ENCODE results near the gene VWA5B2. TPM values are rescaled to one million over a fixed set of nuclear protein-coding genes. Genes with fewer than 3 reads are reported as not detected.

The VWA5B2 gene
- total RNA-seq (2016; rRNA removed; fragmentation: Illumina TruSeq; extraction: Trizol) (0.04 TPM in 1 of 2 replicates, not detected in the other), polyA plus RNA-seq (2011; rRNA removed) (0.03 and 0.04 TPM in 2 replicates), polyA minus RNA-seq (2011; rRNA and poly(A)+ RNA removed; ENCODE audit: low replicate concordance) (0.48 and 0.87 TPM in 2 replicates), Bru-seq, nascent RNA (percentile 29 among the genes with signal in this experiment), BruChase-seq, experiment 1, labeled RNA remaining after a 6-hour chase (percentile 28 among the genes with signal in this experiment), BruChase-seq, experiment 2, labeled RNA remaining after a 2-hour chase (percentile 22 among the genes with signal in this experiment)
- total RNA-seq (2016; cell fraction: cytosol; rRNA removed; fragmentation: Illumina TruSeq; extraction: Trizol; ENCODE audit: low read depth) = not detected in 2 replicates
- 0.06 TPM in 1 of 2 replicates, not detected in the other for total RNA-seq (2016; cell fraction: insoluble cytoplasmic fraction; rRNA removed; fragmentation: Illumina TruSeq; extraction: Trizol)
- not detected in 2 replicates for total RNA-seq (2016; cell fraction: membrane; rRNA removed; fragmentation: Illumina TruSeq; extraction: Trizol)
- total RNA-seq (2016; cell fraction: nucleus; rRNA removed; fragmentation: Illumina TruSeq; extraction: Trizol) = 0.25 TPM in 1 of 2 replicates, not detected in the other
- polyA plus RNA-seq (2011; cell fraction: cytosol; rRNA removed) = not detected in 2 replicates
- polyA plus RNA-seq (2011; cell fraction: nucleus; rRNA removed) = 0.26 and 0.50 TPM in 2 replicates
- polyA plus RNA-seq (2012) = 0.13 TPM in 1 of 2 replicates, not detected in the other
- not detected in 2 replicates for polyA plus RNA-seq (2016; cell fraction: cytosol; fragmentation: Illumina TruSeq; extraction: Trizol; ENCODE audit: low read depth)
- 0.07 TPM in 1 of 2 replicates, not detected in the other for polyA plus RNA-seq (2016; cell fraction: insoluble cytoplasmic fraction; fragmentation: Illumina TruSeq; extraction: Trizol; ENCODE audit: low read depth)
- polyA plus RNA-seq (2016; cell fraction: membrane; fragmentation: Illumina TruSeq; extraction: Trizol; ENCODE audit: low read depth) = not detected in 2 replicates
- polyA plus RNA-seq (2016; cell fraction: nucleus; fragmentation: Illumina TruSeq; extraction: Trizol; ENCODE audit: insufficient read depth, low read depth) = 0.18 and 0.64 TPM in 2 replicates
- polyA minus RNA-seq (2011; cell fraction: cytosol; rRNA and poly(A)+ RNA removed) = not detected in 2 replicates
- not detected in 2 replicates for polyA minus RNA-seq (2011; cell fraction: nucleus; rRNA and poly(A)+ RNA removed)
- long read RNA-seq, experiment 1 = 0 reads
- long read RNA-seq, experiment 2, partial matches to known transcripts = 0 of 1 reads
- long read RNA-seq, experiment 2, other reads (novel, unspliced or antisense) = 1 of 1 reads

DNA sequence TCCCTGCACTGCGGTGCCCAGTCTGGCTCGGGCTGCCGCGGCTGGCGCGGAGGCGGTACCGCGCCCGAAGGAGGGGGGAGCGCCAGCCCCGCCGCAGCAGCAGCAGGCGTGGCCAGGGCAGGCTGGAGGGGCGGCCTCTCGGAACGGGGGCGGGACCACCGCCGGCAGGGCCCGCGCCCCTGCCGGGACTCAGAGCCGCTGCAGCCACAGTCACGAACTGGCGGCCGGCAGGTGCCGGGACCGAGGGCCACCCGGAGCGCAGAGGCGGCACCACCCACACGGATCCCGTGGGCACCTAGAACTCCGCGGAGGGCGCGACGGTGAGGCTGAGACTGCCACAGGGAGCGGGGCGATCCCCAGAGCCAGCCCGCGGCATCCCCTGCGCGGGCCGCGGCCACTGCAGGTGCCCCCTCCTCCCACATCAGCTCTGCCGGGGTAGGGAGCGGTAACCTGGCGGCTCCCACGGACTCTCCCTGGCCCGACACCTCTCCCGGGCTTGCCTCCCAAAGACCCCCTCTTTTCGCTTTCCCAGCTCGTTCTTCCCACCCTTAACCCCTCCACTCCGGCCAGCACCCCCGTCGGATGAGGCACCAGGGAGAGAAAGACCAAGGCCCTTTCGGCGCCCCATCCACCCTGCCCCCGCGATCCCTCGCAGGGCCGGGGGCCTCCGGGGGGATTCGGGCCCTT is at the start of gene VWA5B2:
TSS of gene VWA5B2 (plus strand) at position 192 of the 687 bp plus-strand sequence. CDS start 944 bp downstream, outside the sequence.
- POLR2A ChIA-PET = interaction anchor here (0.8 to 2.1 kb wide), 5 partner anchors 11 to 85 kb away, joined by 3 to 8 read pairs (median 4); partner anchors contain the start of gene DVL3
- CTCF ChIA-PET (ENCODE audit: low intra/inter-chr PET ratio, low total read pairs) = interaction anchor here (1.5 kb wide), 2 partner anchors 12 to 20 kb away, joined by 6 to 8 read pairs; partner anchors contain the start of gene EEF1AKMT4
- Histone ChIP-seq H2AFZ (ENCODE audit: low read length) (no peak within 1 kb of the TSS), H3K9ac (ENCODE audit: insufficient read depth, low read depth, low read length) (0 out of 2 replicates have a peak within 1 kb of the TSS, but pooled peaks have one; percentile 26), H3K36me3 (replicated peaks in 1 of 2; ENCODE audit: control insufficient read depth in 1 of 2, insufficient read depth in 2 of 2, low read length in 2 of 2) (no peaks in the 10 kb centered on the region), H4K20me1 (ENCODE audit: insufficient read depth, low read length) (peaks cover 5% of the 10 kb centered on the region; the same call in 1 of the 2 replicates), H3K27ac (ENCODE audit: extremely low read length, insufficient read depth, low read length) (no peak within 1 kb of the TSS), H3K4me3 (replicated peaks in 1 of 3; ENCODE audit: insufficient read depth in 1 of 3, low read depth in 2 of 3, low read length in 3 of 3) (peak within 1 kb of the TSS; percentile 56 to 80 (median 69)), H3K4me1 (ENCODE audit: insufficient read depth, low read length) (peaks cover 11% of the 10 kb centered on the region; the same call in 1 of the 2 replicates), H3K27me3 (ENCODE audit: control insufficient read depth in 1 of 2, insufficient read depth in 2 of 2, low read length in 2 of 2) (peaks cover 9 to 67% of the 10 kb centered on the region in 2 experiments; a peak in 4 of 5 replicates), H3K9me3 (ENCODE audit: low read length) (no peaks in the 10 kb centered on the region), H3K79me2 (ENCODE audit: insufficient read depth, low read length) (no peaks in the 10 kb centered on the region), H3K4me2 (ENCODE audit: low read depth, low read length) (peak within 1 kb of the TSS; percentile 98)
- BruUV-seq (replicated peaks) = no TSS peak
- intact Hi-C loops (cut with micrococcal nuclease; ENCODE audit: unreplicated experiment) = loop anchor here (10.0 kb wide), 1 partner anchor 55 kb away; no protein-coding TSS in a partner anchor
- 1% methylated on average over 11 of the region's 66 CpGs for WGBS (ENCODE audit: low lambda C conversion rate)
- no peak for FAIRE-seq
- DNase-seq (ENCODE audit: low spot score) = peak; percentile 44
- in situ Hi-C loops (cut with HindIII; ENCODE audit: extremely low pct_ligation_motif_present, low pct_unique_long_range_greater_than_20kb) = loop anchor here (5.0 kb wide), 1 partner anchor 332 kb away; no protein-coding TSS in a partner anchor
- peak; percentile 90 for ATAC-seq
- TF ChIP-seq SALL2 (CRISPR knock-in tag; IDR thresholded peaks at IDR 0.05) (0 out of 2 replicates have a peak, but pooled peaks have one; percentile 24), SRSF1 (optimal IDR thresholded peaks at IDR 0.05; ENCODE audit: low read depth, low read length) (peak; percentile 37), ATF7-NPFF (CRISPR knock-in tag; IDR thresholded peaks at IDR 0.05; ENCODE audit: low read depth) (peak; percentile 22; the same call in 1 of the 2 replicates), HOXA3 (CRISPR knock-in tag; IDR thresholded peaks at IDR 0.05) (0 out of 2 replicates have a peak, but pooled peaks have one; percentile 27), MAF1 (CRISPR knock-in tag; IDR thresholded peaks at IDR 0.05; ENCODE audit: borderline replicate concordance) (no peak), RXRB (CRISPR knock-in tag; IDR thresholded peaks at IDR 0.05; ENCODE audit: borderline replicate concordance) (no peak), ZNF326 (CRISPR knock-in tag; IDR thresholded peaks at IDR 0.05; ENCODE audit: borderline replicate concordance) (no peak), SCMH1 (CRISPR knock-in tag; IDR thresholded peaks at IDR 0.05; ENCODE audit: borderline replicate concordance) (no peak)
- TF ChIP-seq, protein P1, sequence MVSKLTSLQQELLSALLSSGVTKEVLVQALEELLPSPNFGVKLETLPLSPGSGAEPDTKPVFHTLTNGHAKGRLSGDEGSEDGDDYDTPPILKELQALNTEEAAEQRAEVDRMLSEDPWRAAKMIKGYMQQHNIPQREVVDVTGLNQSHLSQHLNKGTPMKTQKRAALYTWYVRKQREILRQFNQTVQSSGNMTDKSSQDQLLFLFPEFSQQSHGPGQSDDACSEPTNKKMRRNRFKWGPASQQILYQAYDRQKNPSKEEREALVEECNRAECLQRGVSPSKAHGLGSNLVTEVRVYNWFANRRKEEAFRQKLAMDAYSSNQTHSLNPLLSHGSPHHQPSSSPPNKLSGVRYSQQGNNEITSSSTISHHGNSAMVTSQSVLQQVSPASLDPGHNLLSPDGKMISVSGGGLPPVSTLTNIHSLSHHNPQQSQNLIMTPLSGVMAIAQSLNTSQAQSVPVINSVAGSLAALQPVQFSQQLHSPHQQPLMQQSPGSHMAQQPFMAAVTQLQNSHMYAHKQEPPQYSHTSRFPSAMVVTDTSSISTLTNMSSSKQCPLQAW (CRISPR knock-in tag; IDR thresholded peaks at IDR 0.05) = peak; percentile 29; the same call in 1 of the 2 replicates
- TF ChIP-seq, protein P2, sequence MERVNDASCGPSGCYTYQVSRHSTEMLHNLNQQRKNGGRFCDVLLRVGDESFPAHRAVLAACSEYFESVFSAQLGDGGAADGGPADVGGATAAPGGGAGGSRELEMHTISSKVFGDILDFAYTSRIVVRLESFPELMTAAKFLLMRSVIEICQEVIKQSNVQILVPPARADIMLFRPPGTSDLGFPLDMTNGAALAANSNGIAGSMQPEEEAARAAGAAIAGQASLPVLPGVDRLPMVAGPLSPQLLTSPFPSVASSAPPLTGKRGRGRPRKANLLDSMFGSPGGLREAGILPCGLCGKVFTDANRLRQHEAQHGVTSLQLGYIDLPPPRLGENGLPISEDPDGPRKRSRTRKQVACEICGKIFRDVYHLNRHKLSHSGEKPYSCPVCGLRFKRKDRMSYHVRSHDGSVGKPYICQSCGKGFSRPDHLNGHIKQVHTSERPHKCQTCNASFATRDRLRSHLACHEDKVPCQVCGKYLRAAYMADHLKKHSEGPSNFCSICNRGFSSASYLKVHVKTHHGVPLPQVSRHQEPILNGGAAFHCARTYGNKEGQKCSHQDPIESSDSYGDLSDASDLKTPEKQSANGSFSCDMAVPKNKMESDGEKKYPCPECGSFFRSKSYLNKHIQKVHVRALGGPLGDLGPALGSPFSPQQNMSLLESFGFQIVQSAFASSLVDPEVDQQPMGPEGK (CRISPR knock-in tag; IDR thresholded peaks at IDR 0.05) = peak; percentile 64
- TF ChIP-seq, protein P3, sequence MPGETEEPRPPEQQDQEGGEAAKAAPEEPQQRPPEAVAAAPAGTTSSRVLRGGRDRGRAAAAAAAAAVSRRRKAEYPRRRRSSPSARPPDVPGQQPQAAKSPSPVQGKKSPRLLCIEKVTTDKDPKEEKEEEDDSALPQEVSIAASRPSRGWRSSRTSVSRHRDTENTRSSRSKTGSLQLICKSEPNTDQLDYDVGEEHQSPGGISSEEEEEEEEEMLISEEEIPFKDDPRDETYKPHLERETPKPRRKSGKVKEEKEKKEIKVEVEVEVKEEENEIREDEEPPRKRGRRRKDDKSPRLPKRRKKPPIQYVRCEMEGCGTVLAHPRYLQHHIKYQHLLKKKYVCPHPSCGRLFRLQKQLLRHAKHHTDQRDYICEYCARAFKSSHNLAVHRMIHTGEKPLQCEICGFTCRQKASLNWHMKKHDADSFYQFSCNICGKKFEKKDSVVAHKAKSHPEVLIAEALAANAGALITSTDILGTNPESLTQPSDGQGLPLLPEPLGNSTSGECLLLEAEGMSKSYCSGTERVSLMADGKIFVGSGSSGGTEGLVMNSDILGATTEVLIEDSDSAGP (CRISPR knock-in tag; IDR thresholded peaks at IDR 0.05; ENCODE audit: borderline replicate concordance) = peak; percentile 81; the same call in 1 of the 2 replicates

Data from HepG2 (cell line).